Lower leg skin (tissue), 4 donors: ENCODE data around the gene HOMER3. TPM values are rescaled to one million over a fixed set of nuclear protein-coding genes. Genes with fewer than 3 reads are reported as not detected.

Source experiments
- DNase-seq, 2 donors: peaks; one replicate each; pipeline ENCODE4 v3.0.0-alpha.2; 2019; ENCODE audit warnings: low spot score in 2 of 2
- H3K4me3 ChIP-seq: fragments of 200-600 bp; sonication (generic); 2 replicates; pipeline ENCODE4 v1.5.1; 2017; ENCODE audit warnings: mild to moderate bottlenecking, low read depth; ENCODE audit not compliant: poor library complexity, severe bottlenecking
- POLR2A ChIP-seq, 2 donors: fragments of 450-650 bp; IDR thresholded peaks; one replicate each; pipeline ENCODE4 v1.6.1; 2016 to 2017; ENCODE audit warnings: antibody characterized with exemption in 2 of 2, mild to moderate bottlenecking in 1 of 2, moderate library complexity in 1 of 2
- WGBS, 2 donors: methylation state at CpG; one replicate each; pipeline ENCODE4 v1.1.5; 2018; 5-methylcytosine and 5-hydroxymethylcytosine counted together
- intact Hi-C: fragments of 100-400 bp; cut with DNase I; formaldehyde crosslinking; loops from one replicate; pipeline ENCODE4 v1.15.0; 2023; ENCODE audit warnings: low total_unique reads
- total RNA-seq, 4 donors: library from RNA; depleted of rRNA; stranded (reverse); fragments of >200 nt; gene quantifications; one replicate each; pipeline ENCODE4 v1.1.0, GENCODE V29; 2016
- TF ChIP-seq, protein P1 (sequence below), 3 donors: fragments of 450-650 bp; IDR thresholded peaks; one replicate each; pipeline ENCODE4 v1.5.1; 2016; ENCODE audit warnings: antibody characterized with exemption in 3 of 3, mild to moderate bottlenecking in 3 of 3, moderate library complexity in 2 of 3

HOMER3 gene
- total RNA-seq, 4 donors from 2014 or later: 32.3 to 49.5 (median 37.2) TPM

DNA sequence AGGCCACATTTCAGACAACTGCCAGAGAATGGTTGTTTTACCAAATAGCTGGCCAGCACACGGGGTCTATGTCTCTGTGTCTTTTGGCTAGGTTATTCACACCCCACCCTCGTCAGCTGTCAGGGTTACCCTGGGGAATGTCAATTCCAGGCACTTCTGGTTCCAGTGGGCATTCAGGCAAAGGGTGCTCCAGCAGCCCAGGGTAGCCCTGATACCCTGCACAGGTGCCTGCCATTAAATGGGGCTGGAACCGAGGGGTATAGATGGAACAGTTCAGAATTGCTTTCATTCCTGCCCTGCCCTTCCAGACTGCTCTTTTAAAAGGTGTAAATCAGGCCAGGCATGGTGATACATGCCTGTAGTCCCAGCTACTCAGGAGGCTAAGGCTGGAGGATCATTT, 43.2 kb upstream of the HOMER3 start:
- intact Hi-C loops: no loop called here
- WGBS, 2 donors: 52 to 86% methylated on average over 3 of the region's 3 CpGs
- no peak overlapping the region for H3K4me3 ChIP-seq
- TF ChIP-seq POLR2A (IDR thresholded peaks at IDR 0.05): no peak
- TF ChIP-seq, protein P1, sequence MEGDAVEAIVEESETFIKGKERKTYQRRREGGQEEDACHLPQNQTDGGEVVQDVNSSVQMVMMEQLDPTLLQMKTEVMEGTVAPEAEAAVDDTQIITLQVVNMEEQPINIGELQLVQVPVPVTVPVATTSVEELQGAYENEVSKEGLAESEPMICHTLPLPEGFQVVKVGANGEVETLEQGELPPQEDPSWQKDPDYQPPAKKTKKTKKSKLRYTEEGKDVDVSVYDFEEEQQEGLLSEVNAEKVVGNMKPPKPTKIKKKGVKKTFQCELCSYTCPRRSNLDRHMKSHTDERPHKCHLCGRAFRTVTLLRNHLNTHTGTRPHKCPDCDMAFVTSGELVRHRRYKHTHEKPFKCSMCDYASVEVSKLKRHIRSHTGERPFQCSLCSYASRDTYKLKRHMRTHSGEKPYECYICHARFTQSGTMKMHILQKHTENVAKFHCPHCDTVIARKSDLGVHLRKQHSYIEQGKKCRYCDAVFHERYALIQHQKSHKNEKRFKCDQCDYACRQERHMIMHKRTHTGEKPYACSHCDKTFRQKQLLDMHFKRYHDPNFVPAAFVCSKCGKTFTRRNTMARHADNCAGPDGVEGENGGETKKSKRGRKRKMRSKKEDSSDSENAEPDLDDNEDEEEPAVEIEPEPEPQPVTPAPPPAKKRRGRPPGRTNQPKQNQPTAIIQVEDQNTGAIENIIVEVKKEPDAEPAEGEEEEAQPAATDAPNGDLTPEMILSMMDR (IDR thresholded peaks at IDR 0.05): no peak
- DNase-seq: no peak

DNA sequence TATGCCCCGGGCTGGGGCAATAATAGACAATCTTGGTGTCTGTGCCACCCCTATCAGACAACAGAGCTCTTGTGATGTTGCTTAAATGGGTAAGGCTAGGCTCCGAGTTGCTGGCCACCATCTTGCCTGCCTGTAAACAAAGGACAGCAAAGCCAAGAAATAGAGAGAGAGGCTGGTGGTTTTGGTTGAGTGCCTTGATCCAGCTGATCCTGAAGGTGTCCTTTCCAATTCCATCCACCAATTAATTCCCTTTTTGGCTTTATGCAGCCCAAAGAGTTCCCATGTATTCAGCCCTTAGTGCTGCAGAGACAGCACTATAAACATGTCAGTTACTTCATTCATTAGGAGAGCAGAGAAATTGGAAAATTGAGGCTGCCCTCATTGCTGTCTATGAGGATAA, 41.7 kb upstream of the HOMER3 start:
- no peak overlapping the region for H3K4me3 ChIP-seq
- no peak for TF ChIP-seq POLR2A (IDR thresholded peaks at IDR 0.05)
- TF ChIP-seq, protein P1 (IDR thresholded peaks at IDR 0.05): no peak
- intact Hi-C loops: no loop called here
- DNase-seq: no peak
- 80 to 82% methylated on average over 2 of the region's 2 CpGs for WGBS, 2 donors

DNA sequence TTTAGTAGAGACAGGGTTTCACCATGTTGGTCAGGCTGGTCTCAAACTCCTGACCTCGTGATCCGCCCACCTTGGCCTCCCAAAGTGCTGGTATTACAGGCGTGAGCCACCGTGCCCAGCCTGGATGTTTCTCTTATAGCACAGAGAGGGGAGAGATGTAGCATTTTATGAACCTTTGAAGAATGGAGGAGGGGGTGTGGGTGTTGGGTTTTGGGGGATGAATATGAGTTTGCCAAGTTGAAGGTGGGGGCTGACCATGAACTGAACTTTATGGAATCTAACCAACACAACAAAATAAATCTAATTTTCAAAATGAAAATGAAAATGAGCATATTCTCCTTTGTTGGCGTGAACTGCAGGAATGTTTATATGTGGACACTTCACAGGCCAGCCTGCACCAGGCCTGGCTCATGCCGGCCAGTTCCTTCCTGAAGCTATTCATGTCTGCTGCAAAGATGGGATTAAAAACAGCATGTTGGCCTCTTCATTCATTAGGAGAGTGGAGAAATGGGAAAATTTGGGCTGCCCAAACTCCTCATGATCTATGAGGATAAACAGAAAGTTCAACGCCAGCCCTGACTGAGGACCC, 39.5 kb upstream of the HOMER3 start:
- H3K4me3 ChIP-seq: no peak overlapping the region
- TF ChIP-seq, protein P1 (IDR thresholded peaks at IDR 0.05): no peak
- no peak for TF ChIP-seq POLR2A (IDR thresholded peaks at IDR 0.05)
- intact Hi-C loops: no loop called here
- WGBS, 2 donors: 82 to 84% methylated on average over 7 of the region's 7 CpGs
- DNase-seq: no peak

DNA sequence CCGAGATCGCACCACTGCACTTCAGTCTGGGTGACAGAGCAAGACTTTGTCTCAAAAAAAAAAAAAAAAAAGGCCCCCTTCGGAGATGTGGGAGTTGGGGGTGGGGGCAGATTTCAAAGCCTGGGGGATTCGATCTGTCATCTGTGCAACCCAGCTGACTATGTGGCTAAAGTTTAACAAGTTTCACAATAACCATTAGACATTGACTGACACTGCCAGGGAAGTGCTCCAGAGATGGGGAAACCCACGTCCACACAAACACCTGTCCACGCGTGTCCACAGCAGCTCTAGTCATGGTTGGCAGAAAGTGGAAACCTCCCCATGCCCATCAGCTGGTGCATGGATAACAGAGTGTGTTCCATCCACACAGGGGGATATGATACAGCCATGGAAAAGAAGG, 37.6 kb upstream of the HOMER3 start:
- no peak for TF ChIP-seq POLR2A (IDR thresholded peaks at IDR 0.05)
- TF ChIP-seq, protein P1 (IDR thresholded peaks at IDR 0.05): no peak
- intact Hi-C loops: no loop called here
- 64 to 65% methylated on average over 7 of the region's 7 CpGs for WGBS, 2 donors
- no peak overlapping the region for H3K4me3 ChIP-seq
- no peak for DNase-seq

DNA sequence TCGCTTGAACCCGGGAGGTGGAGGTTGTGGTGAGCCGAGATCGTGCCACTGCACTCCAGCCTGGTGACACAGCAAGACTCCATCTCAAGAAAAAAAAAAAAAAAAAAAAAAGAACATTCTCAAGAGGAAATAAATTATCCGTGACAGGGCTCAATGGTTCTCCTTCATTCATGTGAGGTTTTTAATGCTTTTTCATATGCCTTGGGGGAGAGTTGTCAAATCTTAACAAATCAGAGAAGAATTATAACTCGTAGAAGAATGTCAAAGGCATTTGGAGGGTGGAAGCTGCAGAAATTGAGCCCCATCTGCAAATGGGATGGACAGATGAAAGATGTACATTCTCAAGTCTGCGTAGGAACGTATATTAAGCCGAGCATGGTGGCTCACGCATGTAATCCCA, 34.9 kb upstream of the HOMER3 start:
- no peak for DNase-seq
- WGBS, 2 donors: 39 to 52% methylated on average over 10 of the region's 10 CpGs
- H3K4me3 ChIP-seq: no peak overlapping the region
- TF ChIP-seq, protein P1 (IDR thresholded peaks at IDR 0.05): no peak
- no peak for TF ChIP-seq POLR2A (IDR thresholded peaks at IDR 0.05)
- intact Hi-C loops: no loop called here

DNA sequence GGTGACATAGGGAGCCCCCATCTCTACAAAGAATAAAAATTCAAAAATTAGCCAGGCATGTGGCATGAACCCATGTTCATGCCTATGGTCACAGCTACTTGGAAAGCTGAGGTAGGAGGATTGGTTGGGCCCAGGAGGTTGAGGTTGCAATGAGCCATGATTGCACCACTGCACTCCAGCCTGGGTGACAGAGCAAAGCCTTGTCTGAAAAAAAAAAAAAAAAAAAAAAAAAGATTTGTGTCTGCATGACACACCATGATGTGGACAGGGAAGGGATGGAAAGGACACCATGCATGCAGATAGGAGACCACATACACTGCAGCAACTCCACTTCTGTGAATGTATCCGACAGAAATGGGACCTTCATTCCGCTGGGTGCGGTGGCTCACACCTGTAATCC, 34.0 kb upstream of the HOMER3 start:
- WGBS, 2 donors: 91 to 98% methylated on average over 3 of the region's 3 CpGs
- TF ChIP-seq, protein P1 (IDR thresholded peaks at IDR 0.05): no peak
- no peak for TF ChIP-seq POLR2A (IDR thresholded peaks at IDR 0.05)
- H3K4me3 ChIP-seq: no peak overlapping the region
- no peak for DNase-seq
- intact Hi-C loops: no loop called here
